K562 (cell line): ENCODE data around the gene PLEKHN1. TPM values are rescaled to one million over a fixed set of nuclear protein-coding genes. Genes with fewer than 3 reads are reported as not detected.

Experiments
- ARID3B ChIP-seq: fragments of 250-450 bp; sonication (Bioruptor Pico); IDR thresholded peaks from 2 replicates; pipeline ENCODE4 v1.4.0; 2020; ENCODE audit warnings: borderline replicate concordance
- DMBX1 ChIP-seq: fragments of 250-450 bp; sonication (Bioruptor Pico); IDR thresholded peaks from 2 replicates; pipeline ENCODE4 v1.8.0; 2022; ENCODE audit warnings: inconsistent platforms, mild to moderate bottlenecking, moderate library complexity, borderline replicate concordance
- NCOA6 ChIP-seq: fragments of 450-650 bp; IDR thresholded peaks from 2 replicates; pipeline ENCODE4 v1.6.1; 2017; ENCODE audit warnings: mild to moderate bottlenecking
- RBM25 ChIP-seq: fragments of 200-400 bp; formaldehyde crosslinking; IDR thresholded peaks from 2 replicates; pipeline ENCODE4 v1.6.1; 2018; ENCODE audit warnings: low read length, low read depth, moderate library complexity; ENCODE audit not compliant: severe bottlenecking
- TFAM ChIP-seq: fragments of 250-450 bp; sonication (Bioruptor Pico); conservative IDR thresholded peaks from 2 replicates; pipeline ENCODE4 v1.5.0; 2021; ENCODE audit warnings: mild to moderate bottlenecking, moderate library complexity
- ZBTB43 ChIP-seq: sonication (generic); formaldehyde crosslinking; IDR thresholded peaks from 2 replicates; pipeline ENCODE4 v1.8.0; 2023; ENCODE audit warnings: mild to moderate bottlenecking, missing genetic modification reagents
- ZNF124 ChIP-seq: sonication (generic); formaldehyde crosslinking; IDR thresholded peaks from 2 replicates; pipeline ENCODE4 v1.8.1; 2022; ENCODE audit warnings: missing genetic modification reagents
- ZNF282 ChIP-seq: sonication (generic); formaldehyde crosslinking; IDR thresholded peaks from 2 replicates; pipeline ENCODE4 v1.8.1; 2023; ENCODE audit warnings: missing genetic modification reagents
- ZNF445 ChIP-seq: fragments of 250-450 bp; sonication (Bioruptor Pico); IDR thresholded peaks from 2 replicates; pipeline ENCODE4 v1.4.0; 2020; ENCODE audit warnings: low read depth, mild to moderate bottlenecking, moderate library complexity
- polyA plus RNA-seq, 8 experiments: library from polyadenylated mRNA; depleted of rRNA in 4 of 8; stranded (reverse) in 5 of 8; unstranded in 3 of 8; fragments of >200 nt; fragmentation: Nextera tagmentation in 2 of 8; fragmentation: Illumina TruSeq in 1 of 8; extraction: Ambion mirVana in 2 of 8; extraction: Trizol in 1 of 8; gene quantifications; 2 replicates each; pipeline versions ENCODE4 v1.2.1 to v1.2.3, GENCODE V29; 2011 to 2014; ENCODE audit warnings: inconsistent platforms in 1 of 8, missing spikeins in 1 of 8
- total RNA-seq, 7 experiments: library from RNA; depleted of rRNA in 6 of 7; stranded (reverse); fragments of >200 nt in 6 of 7; fragmentation: Illumina TruSeq in 2 of 7; extraction: Trizol in 2 of 7; gene quantifications; 2 replicates each; pipeline versions ENCODE4 v1.2.1 to v1.2.3, GENCODE V29; 2011 to 2021; ENCODE audit warnings: low replicate concordance in 1 of 7
- TF ChIP-seq, protein P1 (sequence below): fragments of 450-650 bp; IDR thresholded peaks from 2 replicates; pipeline ENCODE4 v1.6.1; 2016; ENCODE audit warnings: mild to moderate bottlenecking, moderate library complexity
- TF ChIP-seq, protein P2 (sequence below): sonication (generic); formaldehyde crosslinking; IDR thresholded peaks from 2 replicates; pipeline ENCODE4 v1.5.0; 2020; ENCODE audit warnings: missing genetic modification reagents

Gene PLEKHN1
- total and polyA plus RNA-seq, 9 of the 15 experiments (the other 6 are each of a cell fraction or from before 2014, with no cell fraction given) = 0.07 to 1.5 (median 0.13) TPM; not detected in 2

- TF ChIP-seq, protein P1, sequence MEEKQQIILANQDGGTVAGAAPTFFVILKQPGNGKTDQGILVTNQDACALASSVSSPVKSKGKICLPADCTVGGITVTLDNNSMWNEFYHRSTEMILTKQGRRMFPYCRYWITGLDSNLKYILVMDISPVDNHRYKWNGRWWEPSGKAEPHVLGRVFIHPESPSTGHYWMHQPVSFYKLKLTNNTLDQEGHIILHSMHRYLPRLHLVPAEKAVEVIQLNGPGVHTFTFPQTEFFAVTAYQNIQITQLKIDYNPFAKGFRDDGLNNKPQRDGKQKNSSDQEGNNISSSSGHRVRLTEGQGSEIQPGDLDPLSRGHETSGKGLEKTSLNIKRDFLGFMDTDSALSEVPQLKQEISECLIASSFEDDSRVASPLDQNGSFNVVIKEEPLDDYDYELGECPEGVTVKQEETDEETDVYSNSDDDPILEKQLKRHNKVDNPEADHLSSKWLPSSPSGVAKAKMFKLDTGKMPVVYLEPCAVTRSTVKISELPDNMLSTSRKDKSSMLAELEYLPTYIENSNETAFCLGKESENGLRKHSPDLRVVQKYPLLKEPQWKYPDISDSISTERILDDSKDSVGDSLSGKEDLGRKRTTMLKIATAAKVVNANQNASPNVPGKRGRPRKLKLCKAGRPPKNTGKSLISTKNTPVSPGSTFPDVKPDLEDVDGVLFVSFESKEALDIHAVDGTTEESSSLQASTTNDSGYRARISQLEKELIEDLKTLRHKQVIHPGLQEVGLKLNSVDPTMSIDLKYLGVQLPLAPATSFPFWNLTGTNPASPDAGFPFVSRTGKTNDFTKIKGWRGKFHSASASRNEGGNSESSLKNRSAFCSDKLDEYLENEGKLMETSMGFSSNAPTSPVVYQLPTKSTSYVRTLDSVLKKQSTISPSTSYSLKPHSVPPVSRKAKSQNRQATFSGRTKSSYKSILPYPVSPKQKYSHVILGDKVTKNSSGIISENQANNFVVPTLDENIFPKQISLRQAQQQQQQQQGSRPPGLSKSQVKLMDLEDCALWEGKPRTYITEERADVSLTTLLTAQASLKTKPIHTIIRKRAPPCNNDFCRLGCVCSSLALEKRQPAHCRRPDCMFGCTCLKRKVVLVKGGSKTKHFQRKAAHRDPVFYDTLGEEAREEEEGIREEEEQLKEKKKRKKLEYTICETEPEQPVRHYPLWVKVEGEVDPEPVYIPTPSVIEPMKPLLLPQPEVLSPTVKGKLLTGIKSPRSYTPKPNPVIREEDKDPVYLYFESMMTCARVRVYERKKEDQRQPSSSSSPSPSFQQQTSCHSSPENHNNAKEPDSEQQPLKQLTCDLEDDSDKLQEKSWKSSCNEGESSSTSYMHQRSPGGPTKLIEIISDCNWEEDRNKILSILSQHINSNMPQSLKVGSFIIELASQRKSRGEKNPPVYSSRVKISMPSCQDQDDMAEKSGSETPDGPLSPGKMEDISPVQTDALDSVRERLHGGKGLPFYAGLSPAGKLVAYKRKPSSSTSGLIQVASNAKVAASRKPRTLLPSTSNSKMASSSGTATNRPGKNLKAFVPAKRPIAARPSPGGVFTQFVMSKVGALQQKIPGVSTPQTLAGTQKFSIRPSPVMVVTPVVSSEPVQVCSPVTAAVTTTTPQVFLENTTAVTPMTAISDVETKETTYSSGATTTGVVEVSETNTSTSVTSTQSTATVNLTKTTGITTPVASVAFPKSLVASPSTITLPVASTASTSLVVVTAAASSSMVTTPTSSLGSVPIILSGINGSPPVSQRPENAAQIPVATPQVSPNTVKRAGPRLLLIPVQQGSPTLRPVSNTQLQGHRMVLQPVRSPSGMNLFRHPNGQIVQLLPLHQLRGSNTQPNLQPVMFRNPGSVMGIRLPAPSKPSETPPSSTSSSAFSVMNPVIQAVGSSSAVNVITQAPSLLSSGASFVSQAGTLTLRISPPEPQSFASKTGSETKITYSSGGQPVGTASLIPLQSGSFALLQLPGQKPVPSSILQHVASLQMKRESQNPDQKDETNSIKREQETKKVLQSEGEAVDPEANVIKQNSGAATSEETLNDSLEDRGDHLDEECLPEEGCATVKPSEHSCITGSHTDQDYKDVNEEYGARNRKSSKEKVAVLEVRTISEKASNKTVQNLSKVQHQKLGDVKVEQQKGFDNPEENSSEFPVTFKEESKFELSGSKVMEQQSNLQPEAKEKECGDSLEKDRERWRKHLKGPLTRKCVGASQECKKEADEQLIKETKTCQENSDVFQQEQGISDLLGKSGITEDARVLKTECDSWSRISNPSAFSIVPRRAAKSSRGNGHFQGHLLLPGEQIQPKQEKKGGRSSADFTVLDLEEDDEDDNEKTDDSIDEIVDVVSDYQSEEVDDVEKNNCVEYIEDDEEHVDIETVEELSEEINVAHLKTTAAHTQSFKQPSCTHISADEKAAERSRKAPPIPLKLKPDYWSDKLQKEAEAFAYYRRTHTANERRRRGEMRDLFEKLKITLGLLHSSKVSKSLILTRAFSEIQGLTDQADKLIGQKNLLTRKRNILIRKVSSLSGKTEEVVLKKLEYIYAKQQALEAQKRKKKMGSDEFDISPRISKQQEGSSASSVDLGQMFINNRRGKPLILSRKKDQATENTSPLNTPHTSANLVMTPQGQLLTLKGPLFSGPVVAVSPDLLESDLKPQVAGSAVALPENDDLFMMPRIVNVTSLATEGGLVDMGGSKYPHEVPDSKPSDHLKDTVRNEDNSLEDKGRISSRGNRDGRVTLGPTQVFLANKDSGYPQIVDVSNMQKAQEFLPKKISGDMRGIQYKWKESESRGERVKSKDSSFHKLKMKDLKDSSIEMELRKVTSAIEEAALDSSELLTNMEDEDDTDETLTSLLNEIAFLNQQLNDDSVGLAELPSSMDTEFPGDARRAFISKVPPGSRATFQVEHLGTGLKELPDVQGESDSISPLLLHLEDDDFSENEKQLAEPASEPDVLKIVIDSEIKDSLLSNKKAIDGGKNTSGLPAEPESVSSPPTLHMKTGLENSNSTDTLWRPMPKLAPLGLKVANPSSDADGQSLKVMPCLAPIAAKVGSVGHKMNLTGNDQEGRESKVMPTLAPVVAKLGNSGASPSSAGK = no peak; the same call in 1 of the 2 replicates
- peak; percentile 29; the same call in 1 of the 2 replicates for TF ChIP-seq DMBX1 (CRISPR knock-in tag)
- TF ChIP-seq ZNF445 = no peak
- TF ChIP-seq, protein P2, sequence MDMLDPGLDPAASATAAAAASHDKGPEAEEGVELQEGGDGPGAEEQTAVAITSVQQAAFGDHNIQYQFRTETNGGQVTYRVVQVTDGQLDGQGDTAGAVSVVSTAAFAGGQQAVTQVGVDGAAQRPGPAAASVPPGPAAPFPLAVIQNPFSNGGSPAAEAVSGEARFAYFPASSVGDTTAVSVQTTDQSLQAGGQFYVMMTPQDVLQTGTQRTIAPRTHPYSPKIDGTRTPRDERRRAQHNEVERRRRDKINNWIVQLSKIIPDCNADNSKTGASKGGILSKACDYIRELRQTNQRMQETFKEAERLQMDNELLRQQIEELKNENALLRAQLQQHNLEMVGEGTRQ (CRISPR knock-in tag) = no peak
- TF ChIP-seq ZNF282 (CRISPR knock-in tag) = no peak
- no peak for TF ChIP-seq ARID3B (CRISPR knock-in tag)
- no peak for TF ChIP-seq NCOA6
- no peak for TF ChIP-seq ZNF124 (CRISPR knock-in tag)
- TF ChIP-seq ZBTB43 = 0 out of 2 replicates have a peak, but pooled peaks have one; percentile 60
- TF ChIP-seq RBM25 = no peak
- no peak for TF ChIP-seq TFAM (CRISPR knock-in tag)
Observed at GRCh38 chr1:1013105-1013921, 47.0 kb downstream of the PLEKHN1 start, which contains the start of gene ISG15 (continued).
